Measurements from ENCODE around the gene MSANTD3. TPM values are rescaled to one million over a fixed set of nuclear protein-coding genes. Genes with fewer than 3 reads are reported as not detected.

Gene MSANTD3
- total and polyA plus RNA-seq, 2 experiments from 2014 or later: 19.7 to 34.5 TPM

- no peaks in the 10 kb centered on the region for H3K9me3 Mint-ChIP-seq
- H3K79me2 ChIP-seq (replicated peaks; ENCODE audit: insufficient read depth): peaks cover 14% of the 10 kb centered on the region; the same call in 1 of the 2 replicates
- H3K36me3 ChIP-seq (ENCODE audit: insufficient read depth): 0 out of 2 replicates have a peak, but pooled peaks cover 3% of the 10 kb centered on the region
- H3K36me3 Mint-ChIP-seq (ENCODE audit: low read depth): peaks cover 26% of the 10 kb centered on the region
- H3F3A ChIP-seq (replicated peaks; ENCODE audit: low read depth): no peaks in the 10 kb centered on the region
- no peaks in the 10 kb centered on the region for H4K20me1 ChIP-seq (replicated peaks; ENCODE audit: insufficient read depth)
- no peak overlapping the region for H3K4me3 ChIP-seq
- H3K27ac ChIP-seq (ENCODE audit: low read depth): no peak overlapping the region
- peaks cover 17% of the 10 kb centered on the region for H3K4me1 ChIP-seq (ENCODE audit: insufficient read depth)
- H3K27me3 Mint-ChIP-seq (ENCODE audit: insufficient read depth, low read depth, poor library complexity): peaks cover 3% of the 10 kb centered on the region
- TF ChIP-seq JUNB (IDR thresholded peaks at IDR 0.05; ENCODE audit: unreplicated experiment) (no peak), ZNF114 (CRISPR knock-in tag; IDR thresholded peaks at IDR 0.05) (no peak), ETS1 (IDR thresholded peaks at IDR 0.05) (no peak), STAT1 (IDR thresholded peaks at IDR 0.05; ENCODE audit: unreplicated experiment) (no peak), CTCF (conservative IDR thresholded peaks at IDR 0.05; ENCODE audit: low read depth in 2 of 2) (no peak), EZH2 (IDR thresholded peaks at IDR 0.05; ENCODE audit: low read depth, unreplicated experiment) (no peak), ZNF462 (CRISPR knock-in tag; IDR thresholded peaks at IDR 0.05) (no peak), ZNF331 (CRISPR knock-in tag; IDR thresholded peaks at IDR 0.05; ENCODE audit: low read depth) (no peak)
- H3K27me3 ChIP-seq (ENCODE audit: insufficient read depth): no peaks in the 10 kb centered on the region
- no peak overlapping the region for H3K4me3 Mint-ChIP-seq
- peaks cover 26% of the 10 kb centered on the region for H3K4me1 Mint-ChIP-seq
- no peaks in the 10 kb centered on the region for H3K9me2 ChIP-seq (ENCODE audit: insufficient read depth)
- DNase-seq (ENCODE audit: low spot score) (no peak), ATAC-seq (no peak)
- H3K4me2 ChIP-seq: no peak overlapping the region
- H3K27ac Mint-ChIP-seq: 0 out of 2 replicates have a peak overlapping the region, but pooled peaks have one; percentile 48
- H2AFZ ChIP-seq: no peak overlapping the region
Observed at GRCh38 chr9:100445903-100446549, 19.1 kb downstream of the MSANTD3 start.

Data from GM23338 (cell line).